HG03060 (cell line): ENCODE measurements around the gene SEMA6A.

Experiments
- ATAC-seq: cut with Tn5 transposase; IDR thresholded peaks from one replicate; pipeline ENCODE4 v1.9.1; 2021; ENCODE audit warnings: low read depth, moderate number of reproducible peaks; ENCODE audit not compliant: unreplicated experiment

Gene SEMA6A

DNA sequence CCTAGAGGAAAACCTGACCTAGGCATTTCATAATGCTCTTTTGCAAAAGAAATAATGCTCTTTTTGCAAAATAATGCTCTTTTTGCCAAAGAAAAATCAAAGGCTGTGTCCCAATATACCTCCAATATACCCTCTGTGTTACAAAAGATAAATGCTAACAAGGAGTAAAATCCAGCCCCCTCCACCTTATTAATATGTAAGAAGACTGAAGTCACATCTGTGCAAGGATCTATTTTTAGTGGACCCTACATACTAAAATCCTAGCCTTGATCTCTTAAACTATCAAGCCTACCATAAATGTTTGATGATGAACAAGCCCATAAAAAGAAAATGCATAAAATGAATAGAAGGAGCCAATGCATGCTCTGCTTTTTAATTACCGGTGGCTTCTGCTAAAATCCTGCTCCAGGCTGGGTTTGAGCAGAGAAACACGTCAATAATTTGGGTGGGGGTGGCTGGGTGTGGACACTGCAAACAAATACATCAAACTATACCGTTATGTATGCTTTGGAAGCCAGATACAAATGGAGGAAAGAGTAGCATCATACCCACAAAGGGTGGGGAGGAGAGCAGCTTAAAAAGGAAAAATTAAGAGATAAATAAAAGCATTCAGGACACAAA, 131.6 kb downstream of the SEMA6A start:
- ATAC-seq, result no peak

- no peak for ATAC-seq
These were observed 132.5 kb downstream of the SEMA6A start for GRCh38 chr5:116442095-116442534.

DNA sequence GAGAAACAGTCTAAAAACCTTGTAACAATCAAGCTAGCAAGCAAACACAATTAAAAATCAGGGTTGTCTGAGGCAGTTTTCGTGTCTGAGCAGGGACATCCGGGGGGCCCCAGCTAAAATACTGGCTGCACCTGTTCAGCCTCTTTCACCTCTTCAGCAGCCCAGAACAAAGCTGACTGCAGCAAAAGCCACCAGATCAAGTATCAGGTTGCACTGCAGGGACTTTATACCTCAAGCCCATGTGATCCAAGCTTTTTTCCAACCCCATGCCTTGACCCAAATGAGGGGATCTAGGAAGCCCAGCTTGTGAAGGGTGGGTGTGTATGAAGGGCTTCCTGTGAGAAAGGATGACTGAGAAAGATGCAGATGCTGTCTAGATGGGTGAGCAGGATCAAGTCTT, 133.4 kb downstream of the SEMA6A start:
- ATAC-seq, result no peak

DNA sequence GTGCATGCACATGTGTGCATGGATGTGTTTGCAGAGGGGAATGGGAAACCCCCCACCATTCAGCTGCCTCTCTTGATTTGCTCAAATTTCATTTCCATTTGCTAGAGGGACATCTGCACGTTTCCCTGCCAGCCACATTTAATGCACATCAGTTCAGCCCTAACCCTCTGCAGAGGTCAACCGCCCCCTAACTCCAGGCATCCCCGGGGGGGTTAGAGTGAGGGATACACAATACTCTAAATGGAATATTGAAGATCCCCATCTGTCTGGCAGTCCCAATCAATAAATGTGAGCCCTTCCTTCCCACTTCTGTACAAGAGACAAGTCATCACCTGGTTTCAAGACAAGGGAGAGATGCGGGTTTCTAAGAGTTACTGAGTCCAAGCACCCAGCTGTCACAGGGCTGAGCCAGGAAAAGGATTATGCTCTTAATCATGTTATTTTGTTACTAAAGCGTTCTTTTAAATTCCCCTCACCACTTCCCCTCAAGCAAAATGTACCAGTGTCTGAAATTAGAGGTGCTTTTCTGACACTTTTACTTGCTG, 134.1 kb downstream of the SEMA6A start:
- ATAC-seq, result no peak

GRCh38 chr5:116439905-116440304, 134.7 kb downstream of the SEMA6A start:
- ATAC-seq, result no peak

DNA sequence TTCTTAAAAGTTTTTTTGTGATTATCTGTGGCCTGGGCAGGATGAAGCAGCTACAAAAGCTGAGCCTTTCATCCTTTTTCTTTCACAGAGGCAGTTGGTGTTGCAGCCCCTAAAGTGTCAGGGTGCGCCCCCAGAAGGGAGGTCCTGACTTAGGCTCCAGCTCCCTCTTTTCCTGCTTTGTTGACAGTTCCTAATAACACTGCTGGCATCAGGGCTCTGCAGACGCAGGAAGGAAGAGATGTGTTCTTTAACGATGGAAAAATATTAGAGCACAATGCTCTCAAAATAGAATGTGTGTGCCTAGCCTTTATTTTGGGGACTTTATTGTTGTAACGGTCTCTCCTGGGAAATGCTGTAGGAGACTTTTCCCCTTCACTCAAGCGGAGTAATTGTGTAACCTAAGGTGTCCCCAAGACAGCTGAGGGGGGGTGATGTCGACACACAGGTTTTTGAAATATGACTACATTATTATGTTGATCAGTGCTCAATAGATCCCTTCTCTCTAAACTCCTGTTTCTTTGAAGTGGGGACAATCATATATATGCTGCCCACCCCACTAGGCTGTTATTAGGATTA, 135.6 kb downstream of the SEMA6A start:
- no peak for ATAC-seq

GRCh38 chr5:116437922-116438578, 136.6 kb downstream of the SEMA6A start:
- ATAC-seq, result no peak

DNA sequence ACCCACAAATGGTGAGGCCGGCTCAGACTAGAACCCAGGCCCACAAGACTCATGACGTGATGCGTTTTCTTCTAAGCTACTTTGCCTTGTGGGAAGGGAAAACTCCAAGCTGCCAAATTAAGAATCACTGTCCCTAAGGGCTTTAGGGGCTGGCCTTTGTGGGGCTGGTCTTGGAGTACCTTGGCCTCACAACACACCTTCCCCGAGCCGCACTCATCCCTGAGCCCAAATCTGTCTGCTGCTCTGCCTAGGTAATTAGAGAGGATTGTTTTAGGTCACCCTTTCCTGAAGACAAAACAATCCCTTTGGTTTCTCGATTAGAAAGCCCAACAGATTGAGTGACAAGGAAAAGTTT, 137.3 kb downstream of the SEMA6A start:
- no peak for ATAC-seq

- ATAC-seq, result no peak
These were observed 137.8 kb downstream of the SEMA6A start for GRCh38 chr5:116436674-116437350.

DNA sequence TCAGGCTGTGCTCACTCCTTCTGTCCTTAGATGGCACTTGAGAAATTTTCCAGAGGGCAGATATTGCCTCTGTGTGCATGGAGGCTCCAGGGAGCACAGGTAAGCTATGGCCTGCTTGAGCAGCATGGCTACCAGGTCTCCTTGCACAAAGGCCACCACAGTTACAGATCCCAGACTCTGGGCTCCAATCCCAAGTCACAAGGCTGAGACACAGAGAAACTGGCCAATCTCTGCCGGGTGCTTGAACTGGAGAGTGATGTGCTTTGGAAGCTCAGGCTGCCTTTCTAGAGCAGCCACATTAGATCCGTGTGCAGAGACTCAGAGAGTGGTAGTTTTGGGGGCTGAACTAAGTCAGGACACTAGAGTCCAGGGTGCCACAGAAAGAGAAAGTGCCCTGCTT, 145.7 kb downstream of the SEMA6A start:
- no peak for ATAC-seq

- ATAC-seq, result no peak
These were observed 146.2 kb downstream of the SEMA6A start for GRCh38 chr5:116428413-116428812.

GRCh38 chr5:116424951-116425350, 149.7 kb downstream of the SEMA6A start:
- ATAC-seq, result no peak

- no peak for ATAC-seq
These were observed 150.4 kb downstream of the SEMA6A start for GRCh38 chr5:116424258-116424615.

DNA sequence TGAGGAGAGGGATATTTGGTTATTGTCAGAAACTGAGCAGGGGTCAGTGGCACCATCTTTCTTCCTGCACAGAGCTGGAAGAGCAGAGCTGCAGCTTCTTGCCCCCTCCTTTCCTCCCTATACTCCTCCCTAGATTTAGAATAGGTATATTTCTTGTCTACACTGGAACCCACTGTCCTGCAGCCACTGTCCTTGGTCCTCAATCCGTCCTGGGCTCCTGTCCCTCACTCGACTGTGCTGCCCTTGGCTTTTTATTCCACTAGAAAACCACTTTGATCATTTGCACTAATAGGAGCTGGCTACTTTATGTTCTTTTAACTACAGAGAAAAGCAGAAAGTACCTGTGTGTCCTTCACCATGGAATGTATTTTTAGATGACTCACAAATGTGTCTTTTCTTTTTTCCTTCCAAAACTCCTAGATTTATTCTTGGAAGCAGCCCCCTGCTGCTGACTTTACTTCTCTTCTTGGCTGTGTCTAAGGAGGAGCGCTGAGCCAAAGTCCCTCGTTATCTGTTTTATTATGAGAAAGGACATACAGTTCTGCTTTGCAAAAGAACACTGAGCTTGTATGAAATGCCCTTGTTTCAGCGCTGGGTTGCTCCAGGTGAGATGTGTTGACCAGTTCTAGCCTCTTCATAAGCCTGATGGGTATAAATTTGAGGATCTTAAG, 150.9 kb downstream of the SEMA6A start:
- no peak for ATAC-seq

DNA sequence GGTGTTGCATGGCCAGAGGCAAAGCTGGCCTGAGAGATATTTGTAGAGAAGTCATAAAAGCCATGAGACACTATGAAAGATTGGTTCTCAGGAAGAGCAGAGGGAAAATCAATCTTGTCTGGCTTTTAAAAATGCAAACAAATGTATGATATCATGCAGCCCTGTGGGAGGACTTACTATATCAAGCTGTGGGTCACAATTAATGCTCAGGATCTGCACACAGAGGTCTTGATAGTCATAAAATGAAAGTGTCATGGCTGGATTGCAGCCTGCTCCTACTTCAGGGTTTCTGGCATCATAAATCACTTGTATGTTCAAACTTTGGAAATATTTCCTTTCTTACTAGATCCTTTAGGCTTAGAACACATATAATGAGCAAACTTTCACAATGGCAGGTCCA, 151.5 kb downstream of the SEMA6A start:
- no peak for ATAC-seq

- no peak for ATAC-seq
These were observed 153.5 kb downstream of the SEMA6A start for GRCh38 chr5:116421080-116421629.

- no peak for ATAC-seq
These were observed 154.1 kb downstream of the SEMA6A start for GRCh38 chr5:116420540-116420939.

DNA sequence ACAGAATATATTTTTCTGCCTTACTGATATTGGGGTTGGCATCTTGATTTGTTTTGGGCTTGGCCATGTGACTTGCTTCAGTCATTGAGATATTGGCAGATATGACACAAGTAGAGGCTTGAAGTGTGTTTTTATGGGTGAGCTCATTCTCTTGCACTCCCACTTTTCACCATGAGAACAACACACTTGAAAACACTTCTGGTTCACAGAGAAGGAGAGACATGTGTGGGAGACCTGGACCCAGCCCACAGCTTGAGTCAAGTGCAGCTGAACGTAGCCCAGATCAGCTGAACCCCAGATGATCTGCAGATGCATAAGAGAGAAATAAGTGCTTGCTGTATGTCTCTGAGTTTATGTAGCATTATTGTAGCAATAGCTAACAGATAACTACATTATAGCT, 155.4 kb downstream of the SEMA6A start:
- ATAC-seq, result no peak

- ATAC-seq, result no peak
These were observed 155.8 kb downstream of the SEMA6A start for GRCh38 chr5:116418774-116419173.

DNA sequence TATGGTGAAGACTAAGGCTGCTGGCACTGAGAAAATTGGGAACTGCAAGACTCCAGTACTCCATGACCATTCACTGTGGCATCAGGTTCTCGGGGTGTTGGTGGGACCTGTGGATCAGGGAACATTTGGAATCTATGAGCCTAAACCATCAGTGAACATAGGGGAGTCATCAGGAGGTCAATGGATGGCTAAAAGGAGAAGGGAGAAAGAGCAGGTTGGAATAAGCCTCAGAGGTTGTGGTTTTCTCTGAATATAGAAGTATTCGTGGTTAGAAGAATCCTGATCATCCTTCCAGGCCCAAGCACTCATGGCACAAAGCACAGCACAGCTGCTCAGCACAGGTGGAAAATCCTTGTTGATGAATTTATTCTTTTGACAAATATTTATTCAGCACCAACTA, 156.6 kb downstream of the SEMA6A start:
- ATAC-seq, result no peak

- no peak for ATAC-seq
These were observed 158.6 kb downstream of the SEMA6A start for GRCh38 chr5:116415989-116416388.
